G401 (cell line): ENCODE results near the gene SFXN3. TPM values are rescaled to one million over a fixed set of nuclear protein-coding genes. Genes with fewer than 3 reads are reported as not detected.

Source experiments
- DNase-seq: peaks from one replicate; pipeline ENCODE4 v3.0.0-alpha.2; 2015; ENCODE audit warnings: low spot score
- in situ Hi-C: cut with HindIII; loops from 2 replicates; pipeline ENCODE4 v1.10.0; 2016; ENCODE audit warnings: low sequenced_read_pairs, mixed read lengths
- total RNA-seq: library from RNA; depleted of rRNA; stranded (reverse); fragments of >200 nt; shearing (Covaris generic); gene quantifications from 2 replicates; pipeline ENCODE4 v1.2.3, GENCODE V29; 2014

The SFXN3 gene
- total RNA-seq, 1 experiment from 2014 or later = 65.7 TPM

DNA sequence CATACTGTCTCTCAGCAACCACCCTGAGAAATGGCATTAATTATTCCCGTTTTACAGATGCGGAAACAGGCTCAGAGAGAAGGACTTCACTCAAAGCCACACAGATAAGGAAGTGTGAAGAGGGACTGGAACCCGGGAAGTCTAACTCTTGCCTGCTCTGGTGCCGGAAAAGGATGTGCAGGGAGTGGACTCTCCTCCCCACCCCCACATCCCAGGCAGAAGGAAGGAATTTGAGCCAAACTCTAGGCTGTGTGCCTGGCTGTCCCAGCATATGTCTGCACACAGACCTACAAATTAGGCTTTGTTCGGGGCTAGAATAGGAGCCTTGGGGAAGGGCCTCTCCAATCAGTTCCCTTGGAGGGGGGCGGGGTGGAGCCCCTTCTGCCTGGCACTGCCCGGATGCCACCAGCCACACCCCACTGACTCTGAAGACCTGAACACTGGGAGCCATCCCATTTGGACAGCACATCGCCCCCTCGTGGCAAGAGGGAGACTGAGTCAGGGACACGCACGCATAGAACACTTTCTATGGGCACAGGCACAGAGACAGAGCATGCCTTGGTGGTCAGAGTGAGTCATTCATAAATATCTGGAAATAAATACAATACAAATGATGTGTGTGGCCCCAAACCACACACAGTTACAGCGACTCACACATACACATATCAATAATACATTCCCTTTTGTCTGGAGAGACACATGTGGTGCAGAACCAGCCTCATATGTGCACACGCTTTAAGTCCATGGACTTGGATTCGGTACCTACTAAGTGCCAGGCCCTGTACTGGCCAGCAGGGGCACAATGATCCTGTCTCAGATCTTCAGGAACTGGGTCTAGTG lies 18.3 kb upstream of the SFXN3 start:
- DNase-seq = peak; percentile 89
- in situ Hi-C loops = no loop called here

DNA sequence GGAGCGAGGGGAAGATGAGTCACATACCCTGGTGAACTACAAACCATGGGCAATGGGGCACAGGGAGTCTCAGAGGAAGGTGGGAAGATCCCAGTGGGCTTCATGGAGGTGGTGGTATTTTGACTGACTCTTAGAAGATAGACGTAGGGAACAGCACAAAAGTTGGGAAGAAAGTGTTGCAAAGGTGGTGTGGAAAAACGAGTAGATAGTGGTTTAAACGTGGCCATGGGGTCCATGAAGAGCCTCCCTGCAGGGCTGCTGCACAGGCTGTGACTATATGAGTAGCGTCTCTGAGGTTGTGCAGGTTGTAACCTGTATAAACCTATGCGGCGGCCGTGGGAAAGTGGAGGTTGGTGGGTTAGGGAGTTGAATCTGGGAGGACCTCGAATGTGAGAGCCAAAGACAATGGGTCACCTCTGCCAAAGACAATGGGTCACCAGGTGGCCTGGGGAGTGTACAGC lies 17.6 kb upstream of the SFXN3 start:
- in situ Hi-C loops = no loop called here
- no peak for DNase-seq

DNA sequence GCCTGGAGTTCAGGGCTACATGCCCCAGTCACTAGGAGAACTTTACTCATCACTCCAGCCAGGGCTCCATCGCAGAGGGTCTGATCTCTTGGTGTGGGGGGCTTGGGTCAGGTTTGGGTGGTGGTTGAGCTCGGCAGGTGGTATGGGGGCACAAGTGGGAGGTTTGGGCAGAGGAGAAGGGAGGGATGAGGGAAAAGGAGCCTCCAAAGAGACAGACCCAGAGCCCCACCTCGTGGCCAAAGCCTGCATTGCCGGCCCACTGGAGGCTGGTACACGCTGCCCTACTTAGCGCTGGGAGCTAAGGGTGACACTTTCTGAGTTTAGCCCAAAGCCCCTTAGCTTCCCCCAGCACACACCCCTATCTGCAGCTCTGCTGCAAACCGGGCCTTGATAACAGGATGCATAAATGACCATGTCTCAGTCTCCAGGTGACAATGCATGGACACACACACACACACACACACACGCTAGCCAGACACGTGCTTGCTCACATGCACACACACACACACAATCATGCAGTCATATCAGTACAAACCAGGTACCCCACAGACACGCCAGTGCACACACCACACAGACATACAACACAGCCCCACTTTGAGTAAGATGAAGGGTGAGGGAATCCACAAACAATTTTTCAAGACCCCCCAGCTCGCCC lies 16.7 kb upstream of the SFXN3 start:
- DNase-seq = peak; percentile 79

DNA sequence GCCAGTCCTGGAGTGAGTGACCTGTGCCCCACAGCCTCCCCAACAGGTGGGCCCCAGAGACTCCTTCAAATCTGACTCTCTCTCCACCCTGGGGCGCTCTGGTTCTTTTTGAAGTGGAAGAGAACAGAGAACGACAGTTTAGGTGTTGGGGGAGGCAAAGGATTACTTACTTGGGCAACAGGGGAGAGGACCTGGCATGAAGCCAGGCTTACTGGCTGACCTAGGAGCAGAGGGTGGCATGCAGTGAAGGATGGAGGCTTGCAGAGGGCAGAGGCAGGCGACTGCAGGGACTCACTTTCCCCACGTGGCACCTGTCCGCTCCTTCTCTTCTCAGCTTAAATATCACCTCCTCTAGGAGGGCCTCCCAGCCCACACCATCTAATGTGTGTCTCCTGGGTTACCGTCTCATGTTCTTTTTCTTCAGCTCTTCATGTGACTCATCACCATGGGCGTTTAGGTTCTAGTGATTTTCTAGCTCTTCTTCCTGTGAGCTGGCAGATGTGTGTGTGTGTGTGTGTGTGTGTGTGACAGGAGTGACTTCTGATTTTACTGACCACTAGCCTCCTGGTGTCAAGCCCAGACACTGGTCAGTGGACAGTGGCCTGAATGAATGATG lies 16.0 kb upstream of the SFXN3 start:
- no peak for DNase-seq
- in situ Hi-C loops = no loop called here

More for the DNA sequence above, 16.7 kb upstream of the SFXN3 start:
- in situ Hi-C loops = no loop called here

DNA sequence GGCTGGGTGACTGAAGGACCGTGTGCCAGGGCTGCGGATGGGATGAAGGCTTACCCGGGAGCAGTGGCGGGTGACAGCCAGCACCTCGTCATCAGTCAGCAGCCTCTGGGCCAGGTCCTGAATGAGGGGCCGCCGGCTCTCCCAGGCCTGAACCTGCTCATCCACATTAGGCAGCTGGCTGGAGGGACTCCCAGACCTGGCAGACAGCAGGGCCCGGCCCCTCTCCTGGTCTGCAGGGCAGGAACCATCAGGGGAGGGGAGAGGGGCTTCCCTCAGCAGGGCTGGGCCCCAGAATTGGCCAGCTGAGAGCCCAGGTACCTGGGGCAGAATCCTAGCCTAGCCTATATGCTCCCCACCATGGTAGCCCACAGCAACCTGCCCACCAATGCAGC lies 15.5 kb upstream of the SFXN3 start:
- DNase-seq = no peak
- in situ Hi-C loops = no loop called here

DNA sequence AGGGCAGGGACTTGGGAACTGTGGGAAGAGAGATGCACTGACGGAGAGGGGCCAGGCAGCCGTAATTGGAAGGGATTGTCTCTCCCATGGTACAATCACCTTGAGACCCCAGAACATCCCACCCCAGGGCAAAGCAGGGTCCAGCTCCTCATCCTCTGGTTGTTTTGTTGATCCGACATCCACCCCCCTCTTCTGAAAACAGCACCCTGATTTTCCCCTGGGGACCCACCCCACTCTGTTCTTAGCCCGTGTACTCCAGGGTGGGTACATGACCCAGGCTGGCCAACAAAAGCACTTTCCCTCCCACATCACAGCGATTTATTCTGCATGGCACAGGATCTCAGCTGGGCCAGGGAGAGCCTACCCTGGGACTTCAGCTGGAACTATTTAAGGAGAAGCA lies 14.2 kb upstream of the SFXN3 start:
- in situ Hi-C loops = no loop called here
- DNase-seq = no peak

DNA sequence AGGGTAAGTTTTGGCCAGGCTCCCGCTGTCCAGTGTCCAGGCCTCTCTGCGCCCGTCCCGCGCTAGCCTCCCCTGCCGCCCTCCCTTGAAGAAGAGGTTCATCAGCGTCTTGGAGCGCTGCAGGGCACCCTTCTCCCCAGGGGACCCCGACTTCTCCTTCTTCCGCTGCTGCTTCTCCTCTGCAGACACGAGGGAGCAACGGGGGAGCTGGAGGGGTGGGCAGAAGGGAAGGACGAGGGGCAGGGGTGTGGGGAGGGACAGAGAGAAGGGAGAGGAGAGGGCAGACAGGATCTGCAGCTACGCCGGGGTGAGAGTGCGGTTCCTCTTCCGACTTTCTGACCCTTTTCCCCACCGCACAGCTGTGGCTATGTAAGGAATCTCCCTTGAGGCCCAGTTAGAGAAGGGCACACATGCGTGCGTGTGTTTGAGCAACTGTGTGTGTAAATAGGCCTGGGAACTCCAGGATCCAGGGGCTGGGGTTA lies 12.9 kb upstream of the SFXN3 start:
- no peak for DNase-seq
- in situ Hi-C loops = no loop called here

DNA sequence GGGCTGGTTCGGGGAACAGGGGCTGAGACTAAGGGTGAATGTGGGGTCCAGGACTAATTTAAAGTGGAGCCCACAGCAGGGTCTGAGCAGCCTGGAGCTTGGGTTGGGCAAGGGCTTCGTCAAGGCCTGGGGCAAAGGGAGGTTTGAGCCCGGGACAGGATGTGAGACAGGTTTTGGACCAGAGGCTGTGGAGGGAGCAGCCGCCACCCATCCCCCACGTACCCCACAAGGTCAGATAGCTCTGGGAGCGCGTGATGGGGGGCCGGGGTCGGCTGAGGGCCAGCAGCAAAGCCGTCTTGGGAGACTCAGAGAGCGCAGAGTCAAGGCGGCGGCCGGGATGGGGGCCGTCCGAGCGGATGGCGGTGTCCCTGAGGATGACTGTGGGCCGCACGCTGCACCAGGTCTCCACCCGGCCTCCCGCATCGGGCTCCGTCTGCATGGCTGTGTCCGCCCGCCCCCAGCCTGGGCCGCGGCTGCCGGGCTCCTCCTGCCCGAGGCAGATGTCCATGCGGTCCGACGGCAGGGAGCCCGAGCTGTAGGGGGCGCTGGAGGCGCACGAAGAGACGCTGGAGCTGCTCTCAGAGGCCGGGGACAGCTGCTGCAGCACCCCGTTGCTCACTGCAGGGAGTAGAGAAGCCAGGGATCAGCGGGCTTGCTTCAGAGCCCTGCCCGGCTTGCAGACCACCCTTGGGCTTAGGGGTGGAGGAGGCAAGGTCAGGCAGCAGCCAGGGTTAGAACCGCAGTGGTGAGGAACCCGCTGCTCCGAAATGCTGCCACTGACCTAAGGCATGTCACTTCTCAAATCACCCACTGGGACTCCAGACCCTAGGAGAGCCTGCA lies 12.2 kb upstream of the SFXN3 start:
- in situ Hi-C loops = no loop called here
- DNase-seq = no peak

DNA sequence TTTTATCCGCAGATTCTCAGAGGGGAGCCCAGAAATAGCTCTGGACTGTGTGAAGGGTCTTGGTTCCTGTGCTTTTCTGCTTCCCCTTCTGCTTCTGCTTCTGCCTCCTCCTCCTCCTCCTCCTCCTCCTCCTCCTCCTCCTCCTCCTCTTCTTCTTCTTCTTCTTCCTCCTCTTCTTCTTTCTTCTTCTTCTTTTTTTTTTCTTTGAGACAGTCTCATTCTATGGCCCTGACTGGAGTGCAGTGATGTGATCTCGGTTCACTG lies 11.7 kb upstream of the SFXN3 start:
- in situ Hi-C loops = no loop called here
- DNase-seq = no peak

DNA sequence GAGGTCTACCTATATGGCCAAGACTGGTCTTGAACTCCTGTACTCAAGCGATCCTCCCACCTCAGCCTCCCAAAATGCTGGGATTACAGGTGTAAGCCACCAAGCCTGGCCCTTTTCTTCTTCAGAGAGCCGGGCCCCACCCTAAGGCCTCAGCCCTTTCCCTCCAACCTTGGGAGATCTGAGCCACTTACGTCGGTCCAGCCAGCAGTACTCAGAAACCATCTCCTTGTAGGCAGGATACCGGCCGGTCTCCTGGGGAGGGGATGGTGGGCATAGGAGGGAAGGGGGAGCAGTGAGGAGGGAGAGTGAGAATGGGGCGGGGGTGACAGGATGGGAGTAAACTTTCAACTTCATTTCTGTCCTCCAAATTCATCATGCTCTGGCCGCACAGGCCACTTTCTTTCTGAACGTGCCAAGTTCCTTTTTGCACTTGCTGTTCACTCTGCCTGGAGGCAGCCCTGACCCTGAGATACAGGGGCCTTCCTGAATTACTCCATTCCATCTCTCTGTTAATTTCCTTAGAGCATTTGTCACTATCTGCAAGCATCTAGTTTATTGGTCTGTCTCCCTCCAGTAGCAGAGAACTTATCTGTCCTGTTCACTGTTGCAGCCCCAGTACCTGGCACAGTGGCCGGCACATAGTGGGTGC lies 10.5 kb upstream of the SFXN3 start:
- DNase-seq = no peak
- in situ Hi-C loops = no loop called here

DNA sequence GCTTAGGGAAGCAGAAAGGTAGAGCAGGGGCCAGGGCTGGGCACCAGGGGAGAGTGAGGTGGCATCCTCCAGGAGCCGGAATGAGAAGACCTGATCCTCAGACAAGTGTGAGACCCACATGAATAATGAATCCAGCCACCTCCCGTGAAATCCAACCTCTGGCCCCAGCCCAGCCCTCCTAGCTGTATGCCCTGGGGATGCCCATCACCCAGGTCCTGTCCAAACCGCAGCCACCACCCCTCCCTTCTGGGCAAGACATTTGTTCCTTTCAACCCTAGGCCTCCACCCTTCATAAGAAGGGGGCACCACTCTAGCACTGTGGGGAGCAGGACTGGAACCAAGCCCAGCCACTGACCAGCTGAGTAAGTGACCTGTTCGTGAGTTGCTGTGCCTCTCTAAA lies 9.8 kb upstream of the SFXN3 start:
- no peak for DNase-seq
- in situ Hi-C loops = no loop called here

DNA sequence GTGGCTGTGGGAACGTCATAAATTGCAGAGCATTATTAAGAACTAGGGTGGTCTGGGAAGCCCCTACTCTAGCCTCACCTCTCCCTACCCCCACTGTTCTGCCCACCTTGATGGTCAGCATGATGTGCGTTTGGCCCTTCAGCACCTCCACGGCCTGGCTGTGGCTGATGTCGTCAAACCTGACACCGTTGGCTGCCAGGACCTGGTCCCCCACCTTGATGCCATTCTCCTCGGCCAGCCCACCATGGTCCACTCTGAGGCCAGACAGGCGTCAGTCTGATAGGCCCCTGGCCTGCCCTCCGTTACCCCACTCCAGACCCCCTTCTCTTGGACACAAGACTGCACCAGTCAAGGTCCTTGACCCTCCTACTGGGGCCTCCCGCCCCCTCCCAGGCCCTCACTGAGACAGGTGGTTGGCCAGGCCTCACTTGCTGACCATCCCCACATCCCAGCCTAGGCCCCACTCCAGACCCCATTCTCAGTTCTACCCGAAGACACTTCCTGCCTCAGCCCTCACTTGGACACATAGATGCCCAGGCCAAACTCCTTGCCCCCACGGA lies 9.3 kb upstream of the SFXN3 start:
- in situ Hi-C loops = no loop called here
- DNase-seq = no peak

DNA sequence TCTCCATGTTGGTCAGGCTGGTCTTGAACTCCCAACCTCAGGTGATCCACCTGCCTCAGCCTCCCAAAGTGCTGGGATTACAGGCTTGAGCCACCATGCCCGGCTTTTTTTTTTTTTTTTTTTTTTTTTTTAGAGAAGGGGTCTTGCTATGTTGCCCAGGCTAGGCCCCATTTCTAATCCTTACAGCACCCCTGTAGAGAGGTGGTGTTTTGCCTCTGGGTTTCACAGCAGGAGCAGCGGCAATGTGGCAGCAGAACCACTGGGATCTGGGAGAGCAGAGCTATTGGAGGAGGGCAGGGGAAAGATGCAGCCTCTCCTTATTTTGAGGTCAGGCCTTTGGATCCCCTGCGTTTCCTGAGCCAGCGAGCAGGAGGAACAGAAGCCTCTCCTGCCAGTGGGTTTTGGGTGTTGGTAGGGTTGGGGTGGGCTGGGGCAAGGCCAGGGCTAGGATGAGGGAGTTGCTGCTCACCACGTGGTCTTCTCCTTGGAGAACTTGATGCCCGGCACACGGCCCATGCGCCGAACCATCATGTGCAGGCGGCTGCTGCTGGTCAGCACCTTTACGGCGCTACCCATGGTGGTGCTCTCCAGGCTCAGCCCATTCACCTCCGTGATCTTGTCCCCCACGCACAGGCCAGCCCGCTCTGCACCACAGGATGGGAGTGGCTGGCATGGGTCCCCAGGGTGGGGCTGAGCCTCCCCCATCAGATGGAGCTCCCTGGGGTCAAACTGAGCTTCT lies 7.9 kb upstream of the SFXN3 start:
- no peak for DNase-seq
- in situ Hi-C loops = no loop called here

DNA sequence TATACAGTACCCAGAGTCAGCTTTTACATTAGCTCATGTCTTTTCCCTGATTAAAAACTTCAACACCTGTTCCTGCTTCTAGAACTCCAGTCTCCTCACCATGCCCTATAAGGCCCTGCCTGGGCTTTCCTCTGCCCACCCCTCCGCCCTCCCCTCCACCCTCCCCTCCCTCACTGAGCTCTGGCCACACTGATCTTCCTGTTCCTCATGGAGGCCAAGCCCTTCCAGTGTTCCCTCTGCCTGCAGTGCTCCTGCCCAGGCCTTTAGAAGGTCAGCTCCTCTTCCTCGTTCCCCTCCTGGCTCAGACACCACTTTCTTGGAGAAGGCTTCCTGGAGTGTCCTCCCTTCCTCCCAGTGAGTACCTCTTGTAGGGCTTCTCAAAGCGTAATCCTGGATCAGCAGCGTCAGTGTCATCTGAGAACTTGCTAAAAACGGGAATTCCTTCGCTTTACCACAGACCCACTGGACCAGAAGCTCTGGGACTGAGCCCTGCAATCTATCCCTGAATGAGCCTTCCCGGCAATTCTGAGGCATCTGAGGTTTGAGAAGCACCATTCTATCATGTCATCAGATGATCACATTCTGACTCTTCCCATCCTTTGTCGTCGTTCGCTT lies 3.8 kb upstream of the SFXN3 start:
- DNase-seq = no peak
- in situ Hi-C loops = no loop called here

DNA sequence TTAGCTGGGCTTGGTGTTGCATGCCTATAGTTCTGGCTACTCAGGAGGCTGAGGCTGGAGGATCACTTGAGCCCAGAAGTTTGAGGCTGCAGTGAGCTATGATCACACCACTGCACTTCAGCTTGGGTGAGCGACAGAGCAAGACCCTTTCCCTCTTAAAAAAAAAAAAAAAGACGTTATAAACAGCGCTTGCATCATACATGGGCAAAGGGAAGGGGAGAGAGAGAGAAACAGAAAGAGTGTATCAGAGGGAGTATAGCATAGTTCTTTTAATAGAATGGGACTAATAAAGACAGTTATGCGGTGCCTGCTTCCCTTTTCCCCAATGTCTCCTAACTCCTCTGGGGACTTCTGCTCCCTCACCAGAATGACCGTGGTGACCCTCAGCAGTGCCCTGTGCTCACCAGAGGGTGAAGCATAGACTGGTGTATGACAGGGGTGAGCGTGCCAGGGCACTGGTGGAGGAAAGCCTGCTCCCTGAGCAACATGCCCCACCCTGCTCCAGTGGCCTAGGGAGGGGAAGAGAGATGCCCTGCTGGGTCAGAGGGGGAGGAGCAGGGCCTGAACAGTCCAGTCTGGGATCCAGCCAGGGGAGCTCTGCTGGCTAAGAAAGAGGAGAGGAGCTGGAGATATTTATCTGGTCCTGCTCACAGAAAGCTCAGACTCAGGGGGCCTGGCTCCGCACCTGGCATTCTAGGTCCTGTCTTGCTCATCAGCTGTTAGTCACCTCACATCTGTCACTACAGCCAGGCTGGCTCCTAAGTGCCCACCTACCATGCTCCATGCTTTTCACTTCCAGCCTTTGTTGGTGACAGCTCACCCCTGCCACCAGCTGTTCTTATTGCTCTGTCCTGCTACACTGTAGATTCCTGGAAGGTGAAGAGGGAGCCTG lies 2.3 kb upstream of the SFXN3 start:
- peak; percentile 33 for DNase-seq

DNA sequence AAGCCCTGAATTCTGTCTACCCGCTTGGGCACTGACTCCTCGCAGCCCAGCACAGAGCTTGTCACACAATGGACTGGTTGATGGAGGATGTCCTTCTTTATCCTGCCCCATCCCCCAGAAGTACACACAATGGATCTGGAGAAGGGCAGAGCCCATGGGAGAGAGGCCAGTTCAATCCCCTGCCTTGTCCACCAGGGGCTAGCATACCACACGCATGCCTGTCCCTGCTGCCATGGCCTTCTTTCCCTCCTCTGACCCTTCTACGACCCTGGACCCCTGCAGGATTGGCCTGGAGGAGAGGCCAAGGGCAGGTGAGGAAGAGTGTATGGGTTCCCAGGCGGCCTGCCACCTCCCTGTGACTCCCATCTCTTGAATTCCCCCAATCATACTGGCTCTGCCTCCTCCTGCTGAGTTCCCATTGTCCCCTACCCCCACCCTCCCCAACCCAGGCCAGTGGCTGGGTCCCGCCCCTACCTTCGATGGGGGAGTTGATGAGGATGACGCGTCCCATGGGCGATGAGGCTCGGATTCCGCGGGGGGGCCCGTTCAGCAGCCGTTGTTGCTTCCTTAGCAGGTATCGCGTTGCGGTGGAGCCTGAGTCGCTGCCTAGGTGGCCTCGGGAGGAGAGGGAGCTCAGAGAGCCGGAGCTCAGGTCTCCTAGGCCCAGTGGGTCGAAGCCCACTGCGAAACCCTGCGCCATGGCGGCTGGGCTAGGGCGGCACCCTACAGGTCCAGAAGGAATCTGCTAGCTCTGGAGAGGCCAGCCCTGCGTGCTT lies 1.3 kb upstream of the SFXN3 start:
- DNase-seq = peak; percentile 34
- in situ Hi-C loops = no loop called here

More for the DNA sequence above, 2.3 kb upstream of the SFXN3 start:
- in situ Hi-C loops = no loop called here
